ENCODE results near the gene RCN2. TPM values are rescaled to one million over a fixed set of nuclear protein-coding genes. Genes with fewer than 3 reads are reported as not detected.
A peak's percentile ranks its signal among the peaks of the same experiment; 100 is the strongest.

RCN2 gene
- total and polyA plus RNA-seq, 8 donors: 7.5 to 22.9 (median 12.1) TPM

GRCh38 chr15:76994001-76994400 is 62.5 kb downstream of the RCN2 start:
- ATAC-seq (peak in 3 of 4 donors; percentile 16 to 28 (median 24)), FAIRE-seq (no peak), DNase-seq (peak in 3 of 6 donors; percentile 17 to 41 (median 37))
- WGBS, 2 donors: 83 to 90% methylated on average over 8 of the region's 8 CpGs
- Histone ChIP-seq H3K9me3 (no peaks in the 10 kb centered on the region), H3K27ac (no peak overlapping the region), H3K27me3 (no peaks in the 10 kb centered on the region), H3K36me3 (no peaks in the 10 kb centered on the region), H3K4me3 (no peak overlapping the region), H3K4me1 (peaks cover 0 to 9% (median 0%) of the 10 kb centered on the region in 3 donors)
- no peak for TF ChIP-seq CTCF (IDR thresholded peaks at IDR 0.05)
- intact Hi-C loops (cut with DNase I): no loop called here

- Histone ChIP-seq H3K36me3 (no peaks in the 10 kb centered on the region), H3K27me3 (no peaks in the 10 kb centered on the region), H3K4me3 (no peak overlapping the region), H3K4me1 (peaks cover 0 to 9% (median 0%) of the 10 kb centered on the region in 3 donors), H3K9me3 (no peaks in the 10 kb centered on the region), H3K27ac (peak overlapping the region in 1 of 4 donors; percentile 12)
- no peak for ATAC-seq
- TF ChIP-seq CTCF (IDR thresholded peaks at IDR 0.05): no peak
- WGBS, 2 donors: 94 to 95% methylated on average over 6 of the region's 6 CpGs
- no peak for FAIRE-seq
- intact Hi-C loops (cut with DNase I): no loop called here
- peak in 2 of 6 donors; percentile 14 to 34 for DNase-seq
Observed at GRCh38 chr15:76994496-76994895, 62.9 kb downstream of the RCN2 start.

GRCh38 chr15:76994971-76995945 is 63.7 kb downstream of the RCN2 start, which contains the start of gene PSTPIP1:
PSTPIP1 (plus strand) TSS chr15:76995126; CDS start chr15:76995574, 448 bp downstream.
- Histone ChIP-seq H3K9me3 (no peaks in the 10 kb centered on the region), H3K27me3 (no peaks in the 10 kb centered on the region), H3K27ac (peak within 1 kb of the TSS in 2 of 4 donors; percentile 12 to 18), H3K36me3 (no peaks in the 10 kb centered on the region), H3K4me1 (peaks cover 0 to 9% (median 0%) of the 10 kb centered on the region in 3 donors), H3K4me3 (peak within 1 kb of the TSS in 1 of 4 donors; percentile 26)
- FAIRE-seq (no peak), DNase-seq (peak in 1 of 6 donors; percentile 52), ATAC-seq (peak in 2 of 4 donors; percentile 23 to 52)
- WGBS, 2 donors: 83 to 84% methylated on average over 26 to 28 of the region's 28 CpGs
- intact Hi-C loops (cut with DNase I): no loop called here
- TF ChIP-seq CTCF (IDR thresholded peaks at IDR 0.05): no peak

- peak overlapping the region in 1 of 4 donors; percentile 26 for H3K4me3 ChIP-seq
- ATAC-seq (no peak), FAIRE-seq (no peak), DNase-seq (no peak)
- no peaks in the 10 kb centered on the region for H3K27me3 ChIP-seq
- H3K27ac ChIP-seq: no peak overlapping the region
- intact Hi-C loops (cut with DNase I): no loop called here
- peaks cover 0 to 6% (median 0%) of the 10 kb centered on the region in 3 donors for H3K4me1 ChIP-seq
- TF ChIP-seq CTCF (IDR thresholded peaks at IDR 0.05): no peak
- H3K9me3 ChIP-seq: no peaks in the 10 kb centered on the region
- WGBS, 2 donors: 76 to 81% methylated on average over 9 of the region's 9 CpGs
- H3K36me3 ChIP-seq: no peaks in the 10 kb centered on the region
Observed at GRCh38 chr15:76996076-76996525, 64.6 kb downstream of the RCN2 start.

Data from pancreas (tissue), 10 donors.